HG03045 (cell line): ENCODE data around the gene CDK19.
A peak's percentile ranks its signal among the peaks of the same experiment; 100 is the strongest.
"Not testable (repeated sequence)": the region's sequence is repeated elsewhere in the genome, so short reads cannot be mapped to it uniquely, and the experiment has no call there.

Source experiments
- ATAC-seq: cut with Tn5 transposase; IDR thresholded peaks from one replicate; pipeline ENCODE4 v1.9.1; 2021; ENCODE audit warnings: mild to moderate bottlenecking, moderate library complexity; ENCODE audit not compliant: unreplicated experiment

Gene CDK19

GRCh38 chr6:110760589-110760988, 54.7 kb downstream of the CDK19 start:
- ATAC-seq: no peak

GRCh38 chr6:110760098-110760497, 55.2 kb downstream of the CDK19 start:
- ATAC-seq: not testable (repeated sequence)

- ATAC-seq: no peak
These were observed 57.3 kb downstream of the CDK19 start for GRCh38 chr6:110757926-110758325.

- ATAC-seq: no peak
These were observed 58.5 kb downstream of the CDK19 start for GRCh38 chr6:110756817-110757216.

- ATAC-seq: no peak
These were observed 59.8 kb downstream of the CDK19 start for GRCh38 chr6:110755411-110755834.

GRCh38 chr6:110753936-110754668, 61.2 kb downstream of the CDK19 start:
- not testable (repeated sequence) for ATAC-seq

GRCh38 chr6:110748453-110748852, 66.8 kb downstream of the CDK19 start:
- ATAC-seq: no peak

- no peak for ATAC-seq
These were observed 68.6 kb downstream of the CDK19 start for GRCh38 chr6:110746680-110747079.

- ATAC-seq: no peak
These were observed 70.3 kb downstream of the CDK19 start for GRCh38 chr6:110744991-110745390.

- not testable (repeated sequence) for ATAC-seq
These were observed 72.7 kb downstream of the CDK19 start for GRCh38 chr6:110742552-110742951.

- ATAC-seq: no peak
These were observed 73.8 kb downstream of the CDK19 start for GRCh38 chr6:110741517-110741916.

- ATAC-seq: no peak
These were observed 76.3 kb downstream of the CDK19 start for GRCh38 chr6:110738899-110739365.

GRCh38 chr6:110735666-110736065, 79.6 kb downstream of the CDK19 start:
- no peak for ATAC-seq

- ATAC-seq: no peak
These were observed 83.4 kb downstream of the CDK19 start for GRCh38 chr6:110731898-110732297.

- no peak for ATAC-seq
These were observed 84.1 kb downstream of the CDK19 start for GRCh38 chr6:110731196-110731595.

- ATAC-seq: peak; percentile 77
These were observed 86.8 kb downstream of the CDK19 start for GRCh38 chr6:110728501-110728900.

GRCh38 chr6:110723017-110723416, 92.3 kb downstream of the CDK19 start:
- ATAC-seq: no peak

- no peak for ATAC-seq
These were observed 95.2 kb downstream of the CDK19 start for GRCh38 chr6:110720066-110720465.

GRCh38 chr6:110719601-110720000, 95.7 kb downstream of the CDK19 start:
- ATAC-seq: not testable (repeated sequence)

- ATAC-seq: no peak
These were observed 101.1 kb downstream of the CDK19 start for GRCh38 chr6:110714143-110714542.

GRCh38 chr6:110712238-110712637, 103.0 kb downstream of the CDK19 start:
- ATAC-seq: no peak

- no peak for ATAC-seq
These were observed 105.2 kb downstream of the CDK19 start for GRCh38 chr6:110710115-110710514.
